Stimulated activated CD8-positive, alpha-beta memory T cell treated with anti-CD3 and anti-CD28 coated beads, Interleukin-4, amount 100 ng/mL, for 4 hours (primary cell): ENCODE results near the gene UGT1A7.

ENCODE experiments used
- DNase-seq, 2 donors: peaks; one replicate each; pipeline ENCODE4 v3.0.0-alpha.2; 2020; ENCODE audit warnings: low read depth in 2 of 2, low spot score in 1 of 2

UGT1A7 gene

DNA sequence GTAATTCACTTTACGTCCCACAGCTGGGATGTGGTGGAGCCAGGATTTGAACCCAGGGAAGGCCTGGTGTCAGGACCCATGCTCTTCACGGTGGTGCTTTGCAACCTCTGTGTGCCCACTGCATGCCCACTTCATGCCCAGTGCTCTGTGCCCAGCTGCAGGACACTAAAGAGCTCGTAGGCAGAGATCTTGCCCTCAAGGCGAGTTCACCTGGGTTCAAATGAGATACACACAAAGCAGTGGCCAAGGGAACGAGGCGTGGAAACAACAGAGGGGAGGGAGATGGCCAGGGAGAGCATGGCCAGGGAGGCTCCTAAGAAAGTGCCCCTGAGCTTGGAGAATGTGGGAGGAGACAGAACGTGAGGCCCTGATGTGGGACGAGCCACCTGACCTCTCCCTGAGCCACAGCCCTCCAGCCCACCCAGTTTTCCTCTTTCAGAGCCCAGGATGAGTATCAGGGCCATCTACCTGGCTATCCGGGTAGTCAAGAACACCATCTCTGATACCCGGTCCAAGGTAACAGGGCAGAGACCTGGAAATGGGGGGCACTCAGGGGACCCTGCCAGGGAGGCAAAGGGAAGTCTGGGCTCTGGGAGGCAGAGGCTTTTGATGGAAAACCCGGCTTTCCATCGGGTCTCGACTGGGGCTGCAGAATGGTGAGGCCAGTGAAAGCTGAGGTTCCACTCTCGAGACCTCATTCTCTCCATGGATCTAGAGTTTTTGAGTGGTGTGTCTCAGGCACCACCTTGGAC is 116.8 kb downstream of the UGT1A7 start:
- DNase-seq: no peak

DNA sequence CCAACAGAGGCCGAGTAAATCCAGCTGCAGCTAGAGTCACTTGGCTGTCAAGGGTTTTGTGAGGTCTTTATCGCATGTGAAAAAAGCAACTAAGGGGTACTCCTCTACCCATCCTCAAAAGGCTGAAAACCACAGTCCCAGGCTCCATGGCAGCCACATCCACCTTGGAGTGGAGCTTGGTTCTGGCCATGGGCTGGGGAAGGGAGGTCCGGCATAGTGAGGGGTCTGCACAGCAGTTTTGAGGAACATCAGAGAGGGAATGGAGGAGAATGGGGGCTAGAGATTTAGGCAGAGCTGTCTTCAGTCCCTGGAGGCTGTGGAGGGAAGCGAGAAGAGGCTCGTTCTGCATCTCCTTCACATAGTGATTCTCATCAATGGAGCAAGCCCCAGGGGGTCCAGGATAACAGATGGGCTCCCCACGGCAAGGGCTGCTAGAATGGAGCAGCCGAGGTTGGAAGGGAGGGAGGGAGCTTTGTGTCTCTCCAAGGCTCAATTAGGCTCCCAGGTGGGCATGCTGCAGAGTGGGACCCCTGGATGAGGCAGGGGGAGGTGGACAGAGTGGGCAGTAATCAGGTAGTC is 117.5 kb downstream of the UGT1A7 start:
- DNase-seq: no peak

DNA sequence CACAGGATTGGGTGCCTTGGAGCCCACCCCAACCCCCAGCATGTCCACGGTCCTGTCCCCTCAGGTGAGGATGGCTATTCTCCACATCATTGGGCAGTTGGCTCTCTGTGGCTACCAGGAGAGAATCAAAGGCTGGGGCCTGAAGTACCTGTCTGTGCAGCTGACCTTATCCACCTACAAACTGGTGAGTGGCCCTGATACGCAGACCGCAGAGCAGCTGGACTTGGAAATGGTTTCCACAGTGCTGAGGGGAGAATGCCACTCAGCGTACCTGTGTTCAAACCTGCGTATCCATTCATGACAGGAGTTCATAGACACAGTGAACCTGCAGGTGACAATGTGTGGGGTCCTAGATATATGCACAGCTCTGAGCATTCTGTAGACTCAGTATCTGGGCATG is 118.0 kb downstream of the UGT1A7 start:
- DNase-seq: no peak

DNA sequence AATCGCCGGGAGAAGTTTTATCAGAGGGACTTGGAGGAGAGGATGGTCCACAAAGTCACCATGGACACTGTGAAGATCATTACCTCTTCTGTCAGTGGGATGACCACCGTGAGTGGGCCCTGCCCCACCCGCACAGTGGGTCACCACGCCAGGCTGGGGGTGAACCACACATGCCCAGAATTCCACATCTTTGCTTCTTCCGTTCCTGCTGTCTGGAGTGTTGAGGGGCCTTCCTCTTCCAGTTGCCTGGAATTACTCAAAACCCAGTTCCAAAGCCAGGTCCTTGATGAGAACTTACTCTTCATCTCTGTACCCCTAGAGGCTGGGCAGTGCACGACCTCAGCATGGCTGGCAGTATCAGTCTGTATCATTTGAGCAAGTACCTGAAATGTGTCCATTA is 118.5 kb downstream of the UGT1A7 start:
- DNase-seq: no peak

DNA sequence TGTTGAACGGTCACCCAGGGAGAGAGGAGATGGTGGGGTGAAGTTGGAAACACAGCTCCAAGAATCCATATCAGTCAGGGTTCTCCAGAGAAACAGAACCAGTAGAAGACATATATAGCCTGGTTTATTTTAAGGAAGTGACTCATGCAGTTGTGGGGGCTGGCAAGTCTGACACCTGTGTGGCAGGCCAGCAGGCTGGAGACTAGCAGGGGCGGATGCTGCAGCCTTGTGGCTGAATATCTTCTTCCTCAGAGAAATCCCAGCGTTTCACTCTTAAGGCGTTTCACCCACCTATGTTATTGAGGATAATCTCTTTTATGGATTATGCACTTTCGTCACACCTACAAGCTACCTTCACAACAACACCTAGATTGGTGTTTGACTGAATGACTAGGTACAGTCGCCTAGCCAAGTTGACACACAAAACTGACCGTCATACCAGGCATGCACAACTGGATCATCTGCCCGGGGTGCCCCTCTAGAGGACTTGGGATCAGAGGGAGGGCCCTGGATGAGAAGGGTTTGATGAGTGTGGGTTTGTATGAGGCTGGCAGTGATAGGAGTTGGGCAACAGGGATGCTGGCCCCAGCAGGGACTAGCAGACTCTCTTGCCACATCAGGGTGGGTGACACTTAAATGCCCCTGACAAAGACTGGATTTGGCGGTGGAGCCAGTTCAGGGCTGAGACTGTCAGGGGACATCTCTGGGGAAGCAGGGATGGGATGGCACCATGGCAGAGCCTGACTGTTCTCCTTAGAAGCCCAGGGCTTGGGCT is 119.8 kb downstream of the UGT1A7 start:
- no peak for DNase-seq

DNA sequence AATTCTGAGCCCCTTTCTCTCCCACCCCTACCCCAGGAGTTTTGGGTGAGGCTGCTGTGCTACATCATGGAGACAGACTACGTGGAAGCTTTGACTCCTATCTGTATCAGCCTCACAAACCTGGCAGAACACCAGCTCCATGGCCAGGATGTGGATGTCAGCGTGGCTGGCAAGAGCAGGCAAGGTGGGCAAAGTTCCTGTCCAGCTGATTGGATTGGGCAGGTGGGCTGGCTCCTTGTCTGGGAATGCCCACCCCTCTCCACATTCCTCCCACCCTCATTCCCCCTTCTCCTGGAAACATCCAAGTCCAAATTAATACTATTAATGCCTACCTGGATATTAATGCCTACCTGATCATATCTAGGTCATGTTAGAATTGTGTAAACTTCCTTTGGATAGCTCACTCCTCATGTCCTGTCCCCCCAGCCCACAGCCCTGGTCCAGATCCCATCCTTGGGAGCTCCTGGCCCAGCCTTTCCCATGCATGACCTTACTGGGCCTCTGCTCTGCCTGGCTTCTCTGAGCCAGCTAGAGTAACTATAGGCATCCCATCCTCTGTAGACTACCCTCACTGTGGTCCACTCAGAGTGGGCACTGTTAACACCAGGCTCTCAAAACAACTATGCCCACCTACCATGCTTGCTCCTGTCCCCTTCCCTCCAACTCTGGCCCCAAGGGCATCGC is 120.6 kb downstream of the UGT1A7 start:
- no peak for DNase-seq

DNA sequence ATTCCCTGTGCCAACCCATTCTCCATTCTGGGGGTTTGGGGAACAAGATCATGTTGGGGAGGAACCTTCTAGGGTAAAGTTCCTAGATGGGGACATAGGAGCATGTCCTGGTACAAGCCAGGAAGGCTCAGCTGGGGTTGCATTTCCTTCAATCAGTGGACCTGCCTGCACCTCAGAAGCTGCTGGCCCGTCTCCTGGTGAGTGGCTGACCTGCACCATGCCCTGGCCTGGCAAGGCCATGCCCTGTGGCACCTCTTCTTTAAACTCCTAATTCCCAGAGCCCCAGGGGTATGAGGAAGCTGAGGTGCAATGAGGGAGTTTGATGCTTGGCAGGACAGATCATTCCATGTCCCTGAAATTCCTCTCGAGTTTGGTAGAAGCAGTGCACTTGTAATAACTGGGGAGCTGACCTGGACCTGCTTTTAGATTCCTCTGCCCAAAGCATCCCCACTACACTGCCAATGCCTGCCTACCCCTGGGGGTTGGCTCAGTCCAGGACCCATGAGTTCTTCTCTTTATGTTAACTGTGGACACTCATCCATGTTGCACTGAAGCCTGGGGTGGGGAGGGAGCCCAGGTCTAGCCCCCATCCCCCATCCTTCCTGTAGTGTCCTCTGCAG is 121.7 kb downstream of the UGT1A7 start:
- no peak for DNase-seq

DNA sequence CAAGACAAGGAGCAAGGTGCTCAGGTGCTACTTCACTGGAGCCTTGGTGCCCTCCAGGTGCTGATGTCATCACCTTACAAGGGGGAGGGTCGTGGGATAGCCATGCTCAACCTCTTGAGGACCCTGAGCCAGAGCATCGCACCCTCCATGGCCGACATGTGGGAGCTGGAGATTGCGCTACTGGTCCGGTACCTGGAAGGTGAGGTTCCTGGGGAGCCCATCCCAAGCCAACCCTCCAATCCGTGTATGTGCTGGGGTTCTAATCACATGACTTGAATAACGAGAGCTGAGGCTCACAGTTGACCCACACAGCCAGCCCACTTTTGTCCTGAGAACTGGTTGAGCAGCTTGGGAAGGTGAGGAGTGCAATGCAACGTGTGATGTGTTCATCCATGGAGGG is 122.3 kb downstream of the UGT1A7 start:
- DNase-seq: no peak

DNA sequence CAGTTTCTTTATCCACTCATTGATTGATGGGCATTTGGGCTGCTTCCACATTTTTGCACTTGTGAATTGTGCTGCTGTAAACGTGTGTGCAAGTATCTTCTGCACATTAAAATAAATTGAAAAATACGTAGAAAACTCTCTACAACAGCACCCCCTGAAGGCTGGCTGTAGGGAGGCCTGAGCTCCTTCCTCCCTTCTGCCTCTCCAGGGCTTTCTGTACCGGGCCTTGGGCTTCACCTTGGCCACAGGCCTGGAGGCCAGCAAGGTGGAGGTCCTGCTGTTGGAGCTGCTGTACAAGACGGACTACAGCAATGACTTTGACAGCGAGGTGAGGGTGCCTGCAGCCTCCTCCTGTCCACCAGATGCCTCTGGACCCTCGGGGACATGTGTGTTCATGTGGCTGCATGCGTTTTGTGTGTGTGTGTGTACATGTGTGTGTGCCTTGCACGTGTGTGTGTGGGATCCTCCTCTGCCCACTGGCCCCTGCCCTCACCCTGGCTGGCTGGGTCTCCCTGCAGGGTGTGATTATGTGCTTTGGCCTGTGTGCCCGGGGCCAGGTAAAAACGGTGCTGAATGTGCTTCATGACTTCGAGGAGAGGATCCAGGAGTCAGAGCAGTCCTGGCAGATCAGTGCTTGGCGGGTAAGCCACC is 125.6 kb downstream of the UGT1A7 start:
- no peak for DNase-seq

DNA sequence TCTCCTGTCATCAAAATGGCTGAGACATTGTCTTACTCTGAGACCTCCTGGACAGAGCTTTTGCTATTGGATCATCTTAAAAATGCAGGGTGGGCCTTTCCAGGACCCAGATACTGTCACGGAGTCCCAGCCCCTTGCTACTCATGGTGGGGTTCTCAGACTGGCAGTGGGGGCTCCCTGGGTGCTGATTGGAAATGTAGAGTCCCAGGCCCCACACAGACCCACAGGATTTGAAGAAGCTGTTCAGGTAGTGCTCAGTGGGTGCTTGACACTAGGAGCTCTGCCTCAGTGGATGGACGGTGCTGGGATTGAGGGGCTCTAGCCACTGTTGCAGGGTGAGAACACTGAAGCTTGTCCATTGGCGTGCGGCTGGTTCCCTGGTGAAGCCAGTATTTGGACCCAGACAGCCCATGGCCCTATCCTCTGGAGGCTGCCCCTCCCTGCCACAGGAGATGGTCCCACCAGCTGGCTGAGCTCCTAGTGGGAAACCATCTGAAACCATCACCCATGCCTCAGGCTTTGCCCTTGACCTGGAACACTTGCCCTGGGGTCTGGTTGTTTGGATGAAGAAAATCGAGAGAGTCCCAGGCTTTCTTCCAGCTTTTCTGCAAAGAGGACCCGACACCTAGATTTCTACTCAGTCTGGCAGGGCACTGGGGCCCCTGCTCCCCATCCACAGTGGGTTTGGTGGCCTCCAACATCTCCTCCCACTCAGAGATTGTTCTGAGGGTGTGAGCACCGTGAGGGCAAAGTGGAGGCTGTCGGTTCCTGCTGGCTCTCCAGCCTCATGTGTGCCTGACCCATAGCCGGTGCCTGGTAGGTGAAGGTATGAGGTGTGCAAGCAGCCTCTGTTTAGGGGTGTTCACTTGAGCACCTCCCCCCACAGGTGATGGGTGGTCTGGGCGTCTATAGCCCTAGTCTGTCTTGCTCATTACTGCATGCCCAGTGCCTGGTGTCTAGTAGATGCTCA is 126.5 kb downstream of the UGT1A7 start:
- no peak for DNase-seq

DNA sequence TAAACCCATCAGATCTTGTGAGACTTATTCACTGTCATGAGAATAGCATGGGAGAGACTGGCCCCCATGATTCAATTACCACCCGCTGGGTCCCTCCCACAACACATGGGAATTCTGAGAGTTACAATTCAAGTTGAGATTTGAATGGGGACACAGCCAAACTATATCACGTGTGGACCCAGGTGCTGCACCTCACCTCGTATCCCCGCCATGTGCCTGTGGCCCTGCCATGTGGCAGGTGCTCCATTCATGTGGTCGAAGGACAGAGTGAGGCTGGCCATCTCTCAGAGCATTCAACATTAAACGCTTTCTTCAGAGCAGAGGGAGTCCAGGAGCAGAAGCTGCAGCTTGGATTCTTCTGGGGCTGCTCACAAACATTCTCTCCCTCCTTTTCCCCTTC is 128.7 kb downstream of the UGT1A7 start:
- DNase-seq: no peak

DNA sequence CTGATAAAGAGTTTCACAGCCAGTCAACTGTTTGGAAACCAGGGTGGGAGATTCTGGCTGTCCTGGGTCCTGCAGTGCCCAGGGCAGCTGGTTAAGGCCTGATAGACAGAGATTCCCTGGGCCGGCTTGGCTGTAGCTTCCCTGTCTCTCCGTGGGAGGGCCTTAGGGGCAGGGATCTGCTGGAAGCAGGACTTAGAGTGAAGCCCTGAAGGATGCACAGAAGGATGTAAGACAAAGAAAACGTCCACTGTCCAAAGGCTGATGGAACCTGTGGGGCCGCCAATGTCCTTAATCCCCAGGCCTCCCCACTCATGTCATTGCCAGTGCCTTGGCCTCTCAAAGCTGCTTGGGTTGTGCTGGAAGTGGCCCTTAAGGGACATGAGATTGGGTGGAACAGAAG is 129.4 kb downstream of the UGT1A7 start:
- no peak for DNase-seq

DNA sequence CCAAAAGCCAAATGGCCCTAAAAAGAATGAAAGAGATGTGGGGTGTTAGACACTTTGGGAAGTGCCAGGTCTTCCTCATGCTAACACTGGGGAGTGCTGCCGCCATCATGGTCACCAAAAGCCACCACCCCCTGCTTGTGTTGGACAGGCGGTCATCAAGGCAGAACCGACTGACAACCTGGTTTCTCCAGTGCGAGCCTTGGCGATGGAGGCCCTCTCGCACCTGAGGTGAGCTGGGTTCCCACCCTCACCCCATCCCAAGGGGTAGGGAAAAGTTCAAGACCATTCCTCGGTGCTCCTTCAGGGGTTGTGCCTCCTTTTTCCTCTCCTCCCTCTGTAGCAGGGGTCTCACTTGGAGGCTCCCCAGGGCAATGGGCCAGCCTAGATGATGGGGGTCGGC is 130.0 kb downstream of the UGT1A7 start:
- DNase-seq: no peak

DNA sequence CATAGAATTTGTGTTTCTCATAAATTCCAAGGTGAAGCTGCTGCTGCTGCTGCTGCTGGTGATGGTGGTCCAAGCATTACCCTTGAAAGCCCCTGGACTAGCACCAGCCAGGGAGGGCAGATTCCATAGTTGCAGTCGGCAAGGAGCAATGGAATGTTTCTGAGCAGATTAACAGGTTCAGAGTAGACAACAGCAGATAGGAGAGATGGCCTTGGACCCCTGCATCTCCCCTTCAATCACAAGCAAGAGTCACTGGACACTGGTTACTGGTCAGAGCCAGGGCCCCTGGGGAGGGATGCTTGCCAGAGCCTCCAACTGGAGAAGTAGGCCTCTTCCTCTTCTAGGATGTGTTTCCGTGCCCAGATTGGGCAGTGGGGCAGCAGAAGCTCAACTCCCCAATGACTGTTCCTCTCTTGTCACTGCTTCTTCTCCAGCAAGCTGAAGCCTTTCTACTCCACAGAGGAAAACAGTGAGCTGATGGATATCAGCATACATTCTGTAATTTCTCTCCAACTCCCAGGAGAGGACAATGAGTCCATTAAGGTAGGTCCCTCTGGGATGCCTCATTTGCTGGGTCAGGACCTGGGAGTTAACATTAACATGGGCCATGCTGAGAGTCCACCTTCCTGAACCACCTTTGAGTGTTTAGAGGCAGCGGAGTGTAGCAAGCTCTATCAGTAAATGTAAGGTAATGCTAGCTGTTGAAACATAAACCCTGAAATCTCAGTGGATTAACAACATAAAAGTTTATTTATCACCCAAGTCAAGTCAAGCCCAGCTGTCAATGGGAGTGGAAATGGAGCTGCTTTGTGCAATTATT is 131.7 kb downstream of the UGT1A7 start:
- no peak for DNase-seq

DNA sequence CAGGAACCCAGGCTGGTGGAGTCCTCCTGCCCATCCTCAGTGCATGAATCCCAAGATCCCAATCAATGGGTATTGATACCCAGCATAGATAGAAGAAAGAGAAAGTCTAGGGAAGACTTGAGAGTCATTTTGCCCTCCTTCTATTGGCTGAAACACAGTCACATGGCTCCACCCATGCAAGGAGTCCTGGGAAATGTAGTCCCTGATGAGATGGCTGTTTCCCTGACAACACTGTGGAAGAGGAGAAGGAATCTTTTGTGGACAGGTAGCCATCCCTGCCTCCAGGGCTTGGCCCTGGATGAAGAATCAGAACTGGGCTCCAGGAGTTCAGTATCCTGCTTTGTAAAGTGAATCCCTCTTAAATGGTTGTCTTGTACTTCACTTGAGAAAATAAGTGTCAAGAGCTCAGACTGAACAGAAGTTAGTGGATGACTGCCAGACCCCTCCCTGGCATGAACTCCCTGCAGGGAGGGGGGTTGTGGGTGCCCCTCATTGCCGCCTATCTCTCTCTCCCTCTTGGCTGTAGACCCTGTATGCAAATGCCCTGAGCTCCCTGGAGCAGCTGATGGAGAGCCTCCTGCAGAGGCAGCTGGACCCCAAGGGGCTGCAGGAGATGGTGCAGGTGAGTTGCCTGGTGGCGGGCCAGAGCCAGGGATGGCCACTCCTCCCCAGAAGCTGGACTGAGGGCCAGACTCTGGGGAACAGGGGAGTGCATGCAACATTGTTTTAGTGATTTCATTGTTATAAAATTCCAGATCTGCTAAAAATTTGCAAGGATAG is 132.5 kb downstream of the UGT1A7 start:
- no peak for DNase-seq

DNA sequence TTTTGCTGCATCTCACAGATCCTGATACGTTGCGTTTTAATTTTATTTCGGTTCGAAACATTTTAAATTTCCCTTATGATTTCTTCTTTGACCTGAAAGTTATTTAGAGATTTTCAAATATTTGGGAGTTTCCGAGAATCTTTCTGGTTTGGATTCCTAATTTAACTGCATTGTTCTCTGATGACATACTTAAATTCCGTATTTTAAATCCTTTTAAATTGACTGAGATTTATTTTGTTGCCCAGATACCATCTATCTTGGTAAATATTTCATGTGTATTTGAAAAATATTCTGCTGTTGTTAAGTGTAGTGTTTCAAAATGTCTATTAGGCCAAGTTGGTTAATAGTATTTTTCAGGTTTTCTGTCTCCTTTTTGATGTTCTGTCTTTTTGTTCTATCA is 134.2 kb downstream of the UGT1A7 start:
- DNase-seq: no peak

DNA sequence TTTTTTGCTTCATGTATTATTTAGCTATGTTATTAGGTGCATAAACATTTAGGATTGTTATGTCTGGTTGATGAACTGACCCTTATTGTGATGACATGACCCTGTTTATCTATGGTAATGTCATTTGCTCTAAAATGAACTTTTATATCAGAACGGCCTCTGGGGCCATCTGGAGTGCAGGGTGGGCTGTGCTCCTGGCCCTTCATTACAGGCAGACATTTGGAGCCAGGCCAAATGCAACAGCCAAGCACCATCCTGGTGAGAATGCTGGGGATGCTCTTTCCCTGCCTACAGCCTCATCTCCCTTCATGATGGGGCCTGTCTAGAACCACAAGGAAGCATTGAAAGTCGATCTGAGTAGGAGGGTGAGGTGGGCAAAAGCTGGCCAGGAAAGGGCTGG is 134.6 kb downstream of the UGT1A7 start:
- no peak for DNase-seq

DNA sequence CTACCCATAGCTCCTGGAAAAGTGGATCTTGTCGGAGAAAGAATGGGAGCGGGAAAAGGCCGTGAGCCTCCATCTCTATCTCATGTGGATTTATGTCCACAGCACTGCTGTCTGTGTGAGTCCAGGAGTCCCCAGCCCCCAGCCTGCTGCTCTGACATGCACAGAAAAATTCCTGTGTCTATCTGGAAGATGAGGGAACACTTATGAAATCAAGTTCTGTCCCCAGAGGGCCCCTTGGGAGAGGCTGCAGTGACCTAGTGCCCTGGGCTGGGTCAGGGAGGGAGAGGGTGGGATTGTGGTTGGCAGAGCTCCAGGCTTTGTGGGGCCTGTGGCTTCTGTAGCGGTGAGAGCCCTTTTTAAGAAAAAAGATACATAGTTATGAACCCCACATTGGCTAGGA is 135.1 kb downstream of the UGT1A7 start:
- no peak for DNase-seq
